A673 (cell line): ENCODE measurements around the gene TMEM109. TPM values are rescaled to one million over a fixed set of nuclear protein-coding genes. Genes with fewer than 3 reads are reported as not detected.
A peak's percentile ranks its signal among the peaks of the same experiment; 100 is the strongest.

ENCODE experiments used
- BruUV-seq: library from RNA; stranded (reverse); fragments of 400-500 nt; replicated peaks from 2 replicates; lab custom pipeline; 2021; lab: Mats Ljungman, UMichigan
- CTCF ChIA-PET: fragments of 300-600 bp; sonication (Branson Sonifier 250); formaldehyde crosslinking; loops from one replicate; lab custom pipeline; 2022; ENCODE audit warnings: antibody characterized with exemption; lab: Charles Lee
- POLR2A ChIA-PET: fragments of 300-600 bp; sonication (Branson Sonifier 250); formaldehyde crosslinking; loops from one replicate; lab custom pipeline; 2022; ENCODE audit warnings: antibody characterized with exemption; ENCODE audit not compliant: low non-redundant PET; lab: Charles Lee
- DNase-seq: peaks from one replicate; pipeline ENCODE4 v3.0.0-alpha.2; 2015; ENCODE audit warnings: low spot score
- H3K27ac ChIP-seq: fragments of 200-600 bp; sonication (generic); 2 replicates; pipeline ENCODE4 v1.5.1; 2016; ENCODE audit warnings: mixed run types, low read depth, mild to moderate bottlenecking, mixed read lengths, antibody characterized with exemption, low read length; ENCODE audit not compliant: poor library complexity, severe bottlenecking
- H3K27me3 ChIP-seq: fragments of 200-600 bp; sonication (generic); replicated peaks from 2 replicates; pipeline ENCODE4 v1.6.1; 2017; ENCODE audit warnings: mixed run types, low read depth, mild to moderate bottlenecking, mixed read lengths, antibody characterized with exemption, low read length; ENCODE audit not compliant: insufficient read depth, poor library complexity
- H3K36me3 ChIP-seq: fragments of 200-600 bp; sonication (generic); 2 replicates; pipeline ENCODE4 v1.6.1; 2016; ENCODE audit warnings: mixed run types, mild to moderate bottlenecking, mixed read lengths, antibody characterized with exemption, low read length; ENCODE audit not compliant: insufficient read depth, poor library complexity, severe bottlenecking
- H3K4me1 ChIP-seq: fragments of 200-600 bp; sonication (generic); 2 replicates; pipeline ENCODE4 v1.6.1; 2017; ENCODE audit warnings: mixed run types, mild to moderate bottlenecking, mixed read lengths, antibody characterized with exemption, low read length; ENCODE audit not compliant: insufficient read depth, poor library complexity, severe bottlenecking
- H3K4me3 ChIP-seq: fragments of 200-600 bp; sonication (generic); 2 replicates; pipeline ENCODE4 v1.5.1; 2016; ENCODE audit warnings: low read depth, mixed run types, mild to moderate bottlenecking, mixed read lengths, low read length; ENCODE audit not compliant: poor library complexity, severe bottlenecking
- H3K9me3 ChIP-seq: fragments of 200-600 bp; sonication (generic); 2 replicates; pipeline ENCODE4 v1.6.1; 2016; ENCODE audit warnings: mixed run types, low read depth, mild to moderate bottlenecking, mixed read lengths, antibody characterized with exemption, low read length; ENCODE audit not compliant: poor library complexity, severe bottlenecking
- EZH2 ChIP-seq: fragments of 200-600 bp; sonication (generic); IDR thresholded peaks from 2 replicates; pipeline ENCODE4 v1.6.1; 2017; ENCODE audit warnings: borderline replicate concordance, low read depth, mild to moderate bottlenecking, mixed read lengths, antibody characterized with exemption, low read length; ENCODE audit not compliant: poor library complexity, severe bottlenecking
- intact Hi-C: fragments of 100-400 bp; cut with micrococcal nuclease; formaldehyde crosslinking; loops from one replicate; pipeline ENCODE4 v1.10.0; 2022; ENCODE audit not compliant: unreplicated experiment
- total RNA-seq: library from RNA; stranded (reverse); gene quantifications from 2 replicates; pipeline ENCODE4 v1.2.3, GENCODE V29; 2021
- TF ChIP-seq, protein P1 (sequence below): fragments of 300-800, 200-600 bp; sonication (generic); conservative IDR thresholded peaks from 2 replicates; pipeline ENCODE4 v1.5.1; 2017; ENCODE audit warnings: low read depth, mild to moderate bottlenecking, antibody characterized with exemption, low read length, moderate library complexity, mixed read lengths

The TMEM109 gene
- total RNA-seq, 1 experiment from 2014 or later, result 169 TPM

- Histone ChIP-seq H3K36me3 (no peaks in the 10 kb centered on the region), H3K4me1 (no peaks in the 10 kb centered on the region), H3K4me3 (no peak overlapping the region), H3K27ac (no peak overlapping the region), H3K9me3 (no peaks in the 10 kb centered on the region), H3K27me3 (no peaks in the 10 kb centered on the region)
- intact Hi-C loops, result no loop called here
- TF ChIP-seq EZH2, result no peak
- TF ChIP-seq, protein P1, sequence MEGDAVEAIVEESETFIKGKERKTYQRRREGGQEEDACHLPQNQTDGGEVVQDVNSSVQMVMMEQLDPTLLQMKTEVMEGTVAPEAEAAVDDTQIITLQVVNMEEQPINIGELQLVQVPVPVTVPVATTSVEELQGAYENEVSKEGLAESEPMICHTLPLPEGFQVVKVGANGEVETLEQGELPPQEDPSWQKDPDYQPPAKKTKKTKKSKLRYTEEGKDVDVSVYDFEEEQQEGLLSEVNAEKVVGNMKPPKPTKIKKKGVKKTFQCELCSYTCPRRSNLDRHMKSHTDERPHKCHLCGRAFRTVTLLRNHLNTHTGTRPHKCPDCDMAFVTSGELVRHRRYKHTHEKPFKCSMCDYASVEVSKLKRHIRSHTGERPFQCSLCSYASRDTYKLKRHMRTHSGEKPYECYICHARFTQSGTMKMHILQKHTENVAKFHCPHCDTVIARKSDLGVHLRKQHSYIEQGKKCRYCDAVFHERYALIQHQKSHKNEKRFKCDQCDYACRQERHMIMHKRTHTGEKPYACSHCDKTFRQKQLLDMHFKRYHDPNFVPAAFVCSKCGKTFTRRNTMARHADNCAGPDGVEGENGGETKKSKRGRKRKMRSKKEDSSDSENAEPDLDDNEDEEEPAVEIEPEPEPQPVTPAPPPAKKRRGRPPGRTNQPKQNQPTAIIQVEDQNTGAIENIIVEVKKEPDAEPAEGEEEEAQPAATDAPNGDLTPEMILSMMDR, result no peak
- no peak for DNase-seq
- ChIA-PET CTCF (no interaction called here), POLR2A (no interaction called here)
- no TSS peak for BruUV-seq
These were observed 27.6 kb downstream of the TMEM109 start for GRCh38 chr11:60941371-60942119.

GRCh38 chr11:60942219-60942618 is 28.3 kb downstream of the TMEM109 start:
- intact Hi-C loops, result no loop called here
- H3K4me1 ChIP-seq, result no peaks in the 10 kb centered on the region
- H3K4me3 ChIP-seq, result no peak overlapping the region
- ChIA-PET POLR2A (no interaction called here), CTCF (no interaction called here)
- no peak for DNase-seq
- no peaks in the 10 kb centered on the region for H3K36me3 ChIP-seq
- TF ChIP-seq, protein P1, result no peak
- no peak for TF ChIP-seq EZH2
- no peaks in the 10 kb centered on the region for H3K27me3 ChIP-seq
- BruUV-seq, result no TSS peak
- no peak overlapping the region for H3K27ac ChIP-seq
- H3K9me3 ChIP-seq, result no peaks in the 10 kb centered on the region

GRCh38 chr11:60942970-60943565 is 29.1 kb downstream of the TMEM109 start:
- POLR2A ChIA-PET, result no interaction called here
- Histone ChIP-seq H3K4me3 (no peak overlapping the region), H3K27me3 (no peaks in the 10 kb centered on the region), H3K27ac (no peak overlapping the region), H3K9me3 (no peaks in the 10 kb centered on the region), H3K36me3 (no peaks in the 10 kb centered on the region), H3K4me1 (no peaks in the 10 kb centered on the region)
- DNase-seq, result peak; percentile 45
- intact Hi-C loops, result no loop called here
- BruUV-seq, result no TSS peak
- CTCF ChIA-PET, result no interaction called here
- TF ChIP-seq, protein P1, result no peak
- TF ChIP-seq EZH2, result no peak
